GM23248 (cell line): ENCODE results near the gene EML6.

Experiments used
- EZH2 ChIP-seq: fragments of 200-600 bp; sonication (generic); IDR thresholded peaks from 2 replicates; pipeline ENCODE4 v1.6.1; 2018; ENCODE audit warnings: antibody characterized with exemption, mild to moderate bottlenecking; ENCODE audit not compliant: insufficient read depth, poor library complexity, severe bottlenecking
- EZH2phosphoT487 ChIP-seq: fragments of 200-600 bp; sonication (generic); IDR thresholded peaks from 2 replicates; pipeline ENCODE4 v1.6.1; 2018; ENCODE audit warnings: antibody characterized with exemption, moderate library complexity, mild to moderate bottlenecking, low read depth; ENCODE audit not compliant: insufficient read depth

GRCh38 chr2:54925022-54925421 is 201.6 kb downstream of the EML6 start:
- TF ChIP-seq EZH2 (no peak), EZH2phosphoT487 (no peak)
